NCI-H226 (cell line): ENCODE results near the gene EEF1AKMT3.

Source experiments
- DNase-seq: peaks from one replicate; pipeline ENCODE4 v3.0.0-alpha.2; 2015

EEF1AKMT3 gene

DNA sequence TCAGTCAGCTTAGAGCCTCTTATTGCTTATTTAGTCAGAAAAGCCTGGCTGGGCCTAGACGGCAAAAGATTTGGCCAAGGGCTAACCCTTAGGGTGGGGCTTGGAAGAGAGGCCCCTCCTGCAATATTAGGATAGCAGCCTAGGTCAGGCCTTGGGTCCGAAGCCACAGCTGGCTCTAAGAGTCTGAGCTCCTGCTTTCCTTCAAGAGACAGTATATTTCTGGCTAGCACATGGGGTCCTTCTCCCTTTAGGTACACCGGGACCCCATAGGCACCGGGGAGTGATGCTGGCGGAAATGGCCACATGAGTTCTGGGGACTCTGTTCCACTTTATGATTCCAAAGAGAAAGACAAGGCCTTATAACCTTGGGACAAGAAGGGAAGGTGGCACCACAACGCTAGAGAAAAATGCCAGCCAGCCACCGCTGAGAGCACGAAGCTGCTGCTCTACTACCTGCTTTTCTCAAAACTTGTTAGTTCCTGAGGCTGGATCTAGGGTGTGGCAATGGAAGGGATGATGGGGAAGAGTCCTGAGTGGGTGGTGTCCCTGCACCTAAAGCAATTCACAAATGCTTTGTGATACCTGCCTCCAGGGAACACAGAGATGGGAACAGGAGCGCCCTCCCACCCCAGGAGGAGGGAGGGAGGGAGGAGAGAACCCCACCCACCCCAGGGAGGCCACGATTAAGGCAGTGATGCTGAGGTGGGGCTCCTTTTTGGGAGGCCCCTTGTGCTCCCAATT lies 49.2 kb downstream of the EEF1AKMT3 start:
- no peak for DNase-seq

DNA sequence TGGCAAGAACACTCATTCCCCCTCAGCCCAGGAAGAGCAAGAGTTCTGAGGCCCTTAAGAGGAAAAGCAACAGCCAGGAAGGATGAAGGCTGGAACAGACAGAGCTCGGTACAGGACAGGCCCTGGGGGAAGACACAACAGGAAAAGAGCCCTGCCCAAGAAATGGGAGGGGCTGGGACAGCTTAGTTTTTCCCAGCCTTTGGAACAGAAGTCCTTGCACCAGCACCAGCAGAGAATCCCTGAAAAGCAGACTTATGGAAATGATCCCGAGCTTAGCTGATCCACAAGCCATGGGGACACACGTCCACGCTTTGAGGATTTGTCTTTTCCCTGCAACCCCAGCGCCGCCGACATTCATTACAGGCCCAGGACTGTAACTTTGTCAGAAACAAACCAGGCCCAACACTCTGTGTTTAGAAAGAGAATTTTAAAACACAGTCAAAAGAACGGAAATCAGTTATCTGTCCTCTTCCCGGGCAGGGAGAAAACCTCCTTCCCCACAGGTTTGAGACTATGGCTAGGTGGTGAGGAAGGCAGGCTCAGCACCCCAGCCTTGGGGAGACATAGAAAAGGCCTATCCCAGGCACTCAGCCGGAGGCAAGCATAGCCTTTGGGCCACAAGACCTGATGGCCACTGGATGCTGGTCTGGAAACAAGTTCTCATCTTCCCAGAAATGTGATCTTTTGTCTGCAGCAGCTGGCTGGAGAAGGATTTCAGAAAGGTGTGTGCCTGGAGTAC lies 50.1 kb downstream of the EEF1AKMT3 start:
- no peak for DNase-seq

DNA sequence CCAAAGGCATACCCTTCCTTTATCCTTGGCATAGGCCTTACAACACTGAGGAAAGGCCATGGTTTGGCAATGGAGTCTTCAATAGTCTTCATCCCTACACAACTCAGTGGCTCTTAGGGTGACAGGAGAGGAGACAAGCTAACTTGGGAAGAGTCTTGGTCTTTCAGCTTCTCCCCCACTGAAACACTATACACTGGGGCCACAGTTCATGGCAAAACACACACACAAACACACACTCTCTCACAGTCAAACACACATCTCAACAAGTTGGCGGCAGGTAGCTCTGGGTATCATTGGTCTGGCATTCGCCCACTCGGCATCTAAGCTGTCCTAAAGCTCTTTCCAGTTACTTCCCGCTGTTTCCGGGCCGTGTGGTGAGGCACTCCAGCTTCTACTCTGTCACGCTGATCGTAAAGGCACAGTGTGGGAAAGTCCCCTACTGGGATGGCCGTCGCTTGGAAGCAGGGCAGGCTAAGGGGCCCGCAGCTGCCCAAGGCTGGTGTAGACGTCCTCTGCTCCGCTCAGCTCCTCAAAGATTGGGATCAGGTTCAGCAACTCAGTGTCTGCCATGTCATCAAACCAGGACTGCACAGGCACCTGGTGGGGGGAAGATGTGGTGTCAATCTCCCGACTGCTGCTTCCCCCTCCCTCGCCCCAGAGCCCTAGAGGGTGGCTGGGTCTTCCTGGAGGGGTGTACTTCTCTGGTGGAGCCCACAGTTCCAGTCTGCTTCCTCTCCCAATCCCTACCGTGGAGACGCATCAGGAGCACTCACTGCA lies 50.9 kb downstream of the EEF1AKMT3 start:
- no peak for DNase-seq

DNA sequence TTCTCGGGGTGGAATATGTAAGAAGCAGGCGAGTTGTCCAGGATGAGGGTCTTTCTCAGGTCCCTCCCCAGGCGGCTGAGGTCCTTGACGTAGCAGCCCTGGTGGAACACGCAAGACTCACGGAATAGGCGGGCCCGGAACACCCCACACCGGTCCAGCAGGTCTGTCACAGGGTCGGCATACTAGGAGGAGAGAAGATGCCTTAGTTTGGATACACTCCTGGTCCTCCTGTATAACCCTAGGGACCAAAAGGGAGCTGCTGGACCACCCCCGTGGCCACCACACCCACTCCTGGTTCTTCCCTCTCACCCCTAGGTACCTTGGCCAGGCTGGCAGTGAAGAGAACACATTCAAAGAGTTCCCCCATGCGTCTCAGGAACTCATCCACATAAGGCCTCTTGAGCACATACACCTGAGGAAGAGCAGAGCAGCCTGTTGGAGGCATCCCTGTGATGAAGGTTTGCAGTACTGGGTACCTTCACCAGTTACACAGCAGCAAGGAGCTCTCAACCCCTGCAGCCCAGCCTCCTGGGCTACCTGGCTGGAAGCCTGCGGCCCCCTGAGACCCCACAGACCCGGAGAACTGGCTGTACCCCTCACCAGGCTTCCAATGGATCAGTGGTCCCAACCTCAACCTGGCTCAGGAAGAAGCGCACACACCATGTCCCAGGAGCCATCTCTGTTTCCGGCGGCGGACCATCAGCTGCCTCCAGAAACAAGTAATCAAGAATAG lies 51.7 kb downstream of the EEF1AKMT3 start:
- DNase-seq = no peak

DNA sequence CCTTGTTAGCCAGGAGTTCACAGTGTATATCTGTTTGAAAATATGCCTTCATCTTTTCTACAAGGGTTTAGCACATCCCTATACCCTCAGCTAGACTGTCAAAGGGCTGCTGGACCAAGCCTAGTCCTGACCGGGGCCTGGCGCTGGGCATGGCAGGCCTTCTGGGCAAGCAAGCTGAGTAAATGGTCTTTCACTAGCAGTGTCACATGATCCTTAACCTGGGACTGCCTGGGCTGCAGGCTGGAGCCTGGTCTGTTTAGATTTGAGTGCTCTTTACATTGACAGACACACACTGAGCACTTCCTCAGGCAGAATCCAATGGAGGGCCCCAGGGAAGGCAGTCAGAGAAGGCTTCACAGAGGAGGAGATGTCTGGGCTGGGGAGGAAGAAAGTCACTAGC lies 53.0 kb downstream of the EEF1AKMT3 start:
- DNase-seq = no peak

DNA sequence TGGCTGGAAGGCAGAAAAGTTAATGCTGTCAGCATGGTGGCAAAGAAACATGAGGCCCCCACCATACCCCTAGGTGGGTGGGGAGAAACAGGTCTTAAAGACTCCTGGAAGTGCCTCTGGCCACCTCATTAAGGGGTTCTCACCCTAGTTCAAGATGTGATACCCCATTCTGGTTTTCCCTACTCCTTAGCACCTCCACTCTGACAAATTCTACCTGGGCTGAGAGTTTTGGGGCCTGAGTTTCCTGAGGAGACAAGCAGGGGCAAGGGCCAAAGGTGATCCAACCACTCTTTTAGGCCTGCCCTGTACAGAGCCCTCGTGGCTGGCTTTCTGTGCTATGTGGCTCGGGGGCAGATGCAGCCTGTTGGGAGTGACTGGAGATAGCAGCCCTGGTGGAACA lies 54.0 kb downstream of the EEF1AKMT3 start:
- DNase-seq = no peak

DNA sequence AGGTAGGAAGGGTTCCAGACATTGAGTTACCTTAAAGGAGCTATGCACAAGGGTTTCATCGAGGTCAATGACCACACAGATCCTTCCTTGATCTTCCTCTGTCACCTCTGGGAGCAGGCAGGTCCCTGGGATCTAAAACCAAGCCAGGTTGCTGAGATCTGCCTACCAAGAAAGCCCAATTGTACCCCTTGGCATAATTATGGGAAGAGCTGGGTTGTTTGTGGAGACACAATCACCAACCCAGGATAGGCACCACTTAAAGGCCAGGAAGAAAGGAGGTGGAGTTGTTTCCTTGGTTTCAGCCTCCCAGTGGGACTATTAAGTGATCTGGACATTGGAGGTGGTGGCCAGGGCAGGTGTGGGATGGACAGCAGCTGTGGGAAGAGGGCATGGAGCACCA lies 54.6 kb downstream of the EEF1AKMT3 start:
- no peak for DNase-seq

DNA sequence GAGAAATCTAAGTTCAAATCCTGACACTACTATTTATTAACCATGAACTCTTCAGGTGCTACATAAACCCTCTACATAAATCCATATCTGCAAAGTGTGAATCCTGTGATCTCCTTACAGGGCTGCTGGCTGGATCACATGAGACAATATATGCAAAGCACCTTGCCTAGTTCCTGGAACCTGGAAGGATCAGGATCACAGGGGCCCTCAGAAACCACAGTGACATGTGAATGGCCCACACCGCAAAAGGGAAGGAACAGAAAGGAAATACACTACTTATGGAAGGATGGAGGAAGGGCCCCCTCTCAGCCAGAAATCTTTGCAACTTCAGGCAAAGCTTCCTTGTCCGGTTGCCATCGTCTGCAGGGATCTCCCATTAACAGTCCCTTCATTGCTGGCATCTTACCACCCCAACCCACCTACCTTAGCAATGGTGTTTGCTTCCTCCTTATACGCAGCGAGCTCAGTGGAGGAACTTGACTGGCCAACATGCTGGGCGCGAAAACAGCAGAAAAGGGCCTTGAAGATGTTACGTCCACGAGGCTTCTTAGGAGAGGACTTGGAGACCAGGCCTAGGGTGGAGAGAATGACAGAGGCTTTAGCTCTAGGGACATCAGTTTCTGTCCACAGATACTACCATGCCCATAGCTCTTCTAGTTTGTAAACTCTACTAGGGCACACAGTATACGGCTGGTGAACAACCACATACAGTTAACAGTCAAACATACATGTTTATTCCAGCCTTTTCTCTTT lies 56.8 kb downstream of the EEF1AKMT3 start:
- DNase-seq = no peak

DNA sequence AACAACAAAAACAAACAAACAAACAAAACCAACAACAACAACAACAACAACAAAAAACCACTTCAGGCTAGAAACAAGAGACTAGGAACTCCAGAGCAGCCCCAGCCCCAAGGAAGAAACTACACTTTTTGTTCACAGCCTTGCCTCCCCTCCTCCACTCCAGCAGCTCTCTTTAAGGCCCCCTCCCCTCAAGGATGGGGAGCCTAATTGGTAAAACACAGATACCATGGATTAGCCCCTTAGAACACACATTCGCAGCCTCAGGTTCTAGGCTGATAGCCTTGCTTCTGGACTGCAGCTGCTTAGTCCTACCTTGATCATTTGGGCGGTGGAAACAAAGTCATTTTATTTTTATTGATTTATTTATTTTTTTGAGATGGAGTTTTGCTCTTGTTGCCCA lies 58.0 kb downstream of the EEF1AKMT3 start:
- no peak for DNase-seq
